Suprapubic skin (tissue), 3 donors: Measurements from ENCODE around the gene PRRT3.

Experiments
- POLR2AphosphoS5 ChIP-seq, 3 donors: sonication (generic); formaldehyde crosslinking; IDR thresholded peaks; one replicate each; pipeline ENCODE4 v1.6.1; 2017; ENCODE audit warnings: antibody characterized with exemption in 3 of 3
- TF ChIP-seq, protein P1 (sequence below), 2 donors: fragments of 200-600 bp in 1 of 2; fragments of 450-650 bp in 1 of 2; sonication (generic) in 1 of 2; IDR thresholded peaks; one replicate each; pipeline ENCODE4 v1.5.1; 2016 to 2019; ENCODE audit warnings: antibody characterized with exemption in 2 of 2, mild to moderate bottlenecking in 1 of 2, moderate library complexity in 1 of 2

DNA sequence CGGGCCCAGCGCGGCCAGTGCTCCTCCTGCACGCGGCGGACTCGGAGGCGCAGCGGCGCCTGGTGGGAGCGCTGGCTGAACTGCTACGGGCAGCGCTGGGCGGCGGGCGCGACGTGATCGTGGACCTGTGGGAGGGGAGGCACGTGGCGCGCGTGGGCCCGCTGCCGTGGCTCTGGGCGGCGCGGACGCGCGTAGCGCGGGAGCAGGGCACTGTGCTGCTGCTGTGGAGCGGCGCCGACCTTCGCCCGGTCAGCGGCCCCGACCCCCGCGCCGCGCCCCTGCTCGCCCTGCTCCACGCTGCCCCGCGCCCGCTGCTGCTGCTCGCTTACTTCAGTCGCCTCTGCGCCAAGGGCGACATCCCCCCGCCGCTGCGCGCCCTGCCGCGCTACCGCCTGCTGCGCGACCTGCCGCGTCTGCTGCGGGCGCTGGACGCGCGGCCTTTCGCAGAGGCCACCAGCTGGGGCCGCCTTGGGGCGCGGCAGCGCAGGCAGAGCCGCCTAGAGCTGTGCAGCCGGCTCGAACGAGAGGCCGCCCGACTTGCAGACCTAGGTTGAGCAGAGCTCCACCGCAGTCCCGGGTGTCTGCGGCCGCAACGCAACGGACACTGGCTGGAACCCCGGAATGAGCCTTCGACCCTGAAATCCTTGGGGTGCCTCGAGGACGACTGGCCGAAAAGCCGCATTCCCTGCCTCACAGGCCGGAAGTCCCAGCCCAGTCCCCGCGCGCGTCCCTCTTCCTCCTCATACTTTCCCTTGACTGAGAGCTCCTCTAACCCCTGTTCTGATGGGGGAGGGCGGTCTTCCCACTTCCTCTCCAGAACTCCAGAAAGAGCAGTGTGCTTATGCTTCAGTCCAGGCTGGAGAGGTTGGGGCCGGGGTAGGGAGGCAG is 36.7 kb downstream of the PRRT3 start:
- TF ChIP-seq, protein P1, sequence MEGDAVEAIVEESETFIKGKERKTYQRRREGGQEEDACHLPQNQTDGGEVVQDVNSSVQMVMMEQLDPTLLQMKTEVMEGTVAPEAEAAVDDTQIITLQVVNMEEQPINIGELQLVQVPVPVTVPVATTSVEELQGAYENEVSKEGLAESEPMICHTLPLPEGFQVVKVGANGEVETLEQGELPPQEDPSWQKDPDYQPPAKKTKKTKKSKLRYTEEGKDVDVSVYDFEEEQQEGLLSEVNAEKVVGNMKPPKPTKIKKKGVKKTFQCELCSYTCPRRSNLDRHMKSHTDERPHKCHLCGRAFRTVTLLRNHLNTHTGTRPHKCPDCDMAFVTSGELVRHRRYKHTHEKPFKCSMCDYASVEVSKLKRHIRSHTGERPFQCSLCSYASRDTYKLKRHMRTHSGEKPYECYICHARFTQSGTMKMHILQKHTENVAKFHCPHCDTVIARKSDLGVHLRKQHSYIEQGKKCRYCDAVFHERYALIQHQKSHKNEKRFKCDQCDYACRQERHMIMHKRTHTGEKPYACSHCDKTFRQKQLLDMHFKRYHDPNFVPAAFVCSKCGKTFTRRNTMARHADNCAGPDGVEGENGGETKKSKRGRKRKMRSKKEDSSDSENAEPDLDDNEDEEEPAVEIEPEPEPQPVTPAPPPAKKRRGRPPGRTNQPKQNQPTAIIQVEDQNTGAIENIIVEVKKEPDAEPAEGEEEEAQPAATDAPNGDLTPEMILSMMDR (IDR thresholded peaks at IDR 0.05): peak in 1 of 2 donors; percentile 42
- TF ChIP-seq POLR2AphosphoS5 (IDR thresholded peaks at IDR 0.05): no peak
